Amygdala (tissue), 56 donors: ENCODE measurements around the gene MTUS2.

ENCODE experiments used
- DNase-seq, 56 donors: peaks; one replicate each; lab custom pipeline; 2025; lab: John Stamatoyannopoulos, UW

The MTUS2 gene

GRCh38 chr13:29429286-29429900 lies 609.3 kb downstream of the MTUS2 start:
- DNase-seq, result no peak

DNA sequence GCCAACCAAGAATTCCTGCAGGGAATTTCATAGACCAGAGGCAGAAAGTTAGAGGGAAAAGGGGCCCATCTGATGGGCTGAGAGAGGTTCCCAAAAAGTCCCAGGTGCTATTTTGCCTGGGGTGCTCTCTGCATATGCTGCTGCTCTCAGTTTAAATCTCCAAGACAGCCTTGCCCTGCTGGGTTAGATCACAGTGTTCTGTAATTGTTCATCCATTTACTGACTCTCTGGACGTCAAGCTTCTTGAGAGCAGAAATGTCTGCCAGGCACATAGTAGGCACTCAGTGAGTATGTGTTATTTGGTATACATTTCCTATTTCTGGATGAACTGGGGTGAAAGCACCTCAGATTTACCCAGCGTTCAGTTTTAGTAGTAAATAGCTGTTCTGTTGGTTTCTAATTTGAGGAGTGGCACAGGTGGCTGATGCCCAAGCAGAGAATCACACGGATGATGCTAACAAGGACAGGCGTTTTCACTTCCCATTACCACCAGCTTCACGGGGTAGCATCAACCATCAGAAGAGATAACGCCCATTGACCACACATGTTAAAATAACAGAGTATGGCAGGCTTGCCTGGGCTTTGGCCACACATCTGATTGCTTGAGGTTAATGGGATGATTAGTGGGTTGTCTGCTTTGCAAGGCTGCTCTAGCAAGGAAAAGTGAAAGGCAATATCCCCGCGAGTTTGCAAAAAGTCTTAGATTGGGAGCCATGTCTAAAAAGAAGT lies 614.2 kb downstream of the MTUS2 start:
- no peak for DNase-seq

DNA sequence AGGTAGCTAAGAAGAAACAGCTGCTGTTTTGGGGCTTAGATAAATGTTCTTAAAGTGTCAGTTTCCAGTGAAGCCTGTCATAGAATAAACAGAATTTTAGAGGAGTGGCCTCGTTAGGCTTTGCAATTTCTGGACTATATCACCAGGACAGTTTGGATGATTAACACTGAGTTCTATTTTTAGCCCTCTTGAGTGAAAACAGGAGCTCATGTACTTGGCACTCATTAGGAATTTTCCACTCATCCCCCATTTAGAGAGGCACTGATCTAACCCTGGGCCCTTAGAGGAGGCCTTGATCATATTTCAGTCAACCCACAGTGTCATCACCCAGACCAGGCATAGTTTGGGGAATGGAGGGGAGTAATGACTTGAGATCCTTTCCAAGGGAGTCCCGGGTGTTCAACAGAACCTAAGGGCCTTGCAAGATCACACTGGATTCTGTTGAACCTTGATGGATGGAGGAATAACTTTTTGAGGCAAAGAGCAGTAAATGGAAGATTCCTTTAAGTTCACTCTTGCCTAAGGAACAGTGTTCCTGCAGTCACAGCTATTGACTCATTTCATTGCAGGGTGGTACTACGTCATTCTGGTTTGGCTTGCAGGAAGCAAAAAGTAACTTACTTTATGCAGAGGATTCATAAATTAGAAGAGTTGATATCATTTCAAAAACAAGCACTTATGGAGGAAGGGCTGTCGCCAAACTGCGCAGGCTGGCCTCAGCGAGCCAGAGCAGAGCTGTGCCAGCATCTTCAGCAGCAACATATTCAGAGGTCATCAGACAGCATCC lies 615.2 kb downstream of the MTUS2 start:
- DNase-seq, result no peak

- no peak for DNase-seq
These were observed 616.2 kb downstream of the MTUS2 start for GRCh38 chr13:29436291-29436690.

DNA sequence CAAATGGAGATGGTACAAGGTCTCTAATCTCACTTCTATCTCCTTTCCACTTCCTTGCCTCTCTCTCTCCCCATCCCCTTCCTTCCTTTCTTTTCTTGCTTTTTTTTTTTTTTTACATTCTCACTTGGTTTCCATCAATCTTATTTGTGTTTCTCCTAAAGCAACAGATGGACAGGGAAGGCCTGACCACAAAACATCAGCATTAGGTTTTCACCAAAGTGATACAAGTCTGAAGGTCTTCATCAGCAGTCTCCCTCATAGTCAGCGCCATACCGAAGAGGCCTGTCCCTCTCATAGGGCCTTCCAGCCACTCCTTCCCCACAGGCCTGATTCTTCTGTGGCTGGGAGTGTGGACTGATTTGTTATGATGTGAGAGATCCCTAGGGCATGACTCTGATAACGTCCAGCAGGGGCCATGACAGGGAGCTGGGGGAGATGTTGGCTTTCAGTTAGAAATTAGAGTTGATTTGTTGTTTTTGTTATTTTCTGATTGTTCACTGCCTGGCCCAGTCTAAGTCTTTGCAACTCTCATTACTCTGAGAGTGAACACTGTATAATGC lies 616.7 kb downstream of the MTUS2 start:
- no peak for DNase-seq

GRCh38 chr13:29438769-29439168 lies 618.6 kb downstream of the MTUS2 start:
- no peak for DNase-seq

GRCh38 chr13:29439601-29440388 lies 619.7 kb downstream of the MTUS2 start:
- no peak for DNase-seq

DNA sequence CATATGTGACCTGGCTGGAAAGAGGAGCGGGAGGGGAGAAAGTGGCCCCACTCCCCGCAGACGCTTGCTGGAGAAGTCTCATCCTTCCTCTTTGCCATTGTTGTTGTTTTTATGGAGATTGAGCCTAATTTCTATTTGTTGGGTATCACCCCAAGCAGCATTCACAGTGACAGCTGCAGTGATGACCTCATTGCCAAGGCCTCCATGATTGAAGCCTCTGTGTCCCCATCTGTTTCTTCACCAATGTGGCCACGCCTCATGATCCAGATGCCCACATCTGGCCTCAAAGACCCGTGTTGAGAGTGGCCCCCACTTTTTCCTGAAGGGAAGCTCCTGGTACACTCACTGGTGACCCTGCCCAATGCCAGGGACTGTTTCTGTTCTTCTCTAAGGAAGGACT lies 621.2 kb downstream of the MTUS2 start:
- no peak for DNase-seq

GRCh38 chr13:29446016-29446415 lies 625.9 kb downstream of the MTUS2 start:
- DNase-seq, result no peak

DNA sequence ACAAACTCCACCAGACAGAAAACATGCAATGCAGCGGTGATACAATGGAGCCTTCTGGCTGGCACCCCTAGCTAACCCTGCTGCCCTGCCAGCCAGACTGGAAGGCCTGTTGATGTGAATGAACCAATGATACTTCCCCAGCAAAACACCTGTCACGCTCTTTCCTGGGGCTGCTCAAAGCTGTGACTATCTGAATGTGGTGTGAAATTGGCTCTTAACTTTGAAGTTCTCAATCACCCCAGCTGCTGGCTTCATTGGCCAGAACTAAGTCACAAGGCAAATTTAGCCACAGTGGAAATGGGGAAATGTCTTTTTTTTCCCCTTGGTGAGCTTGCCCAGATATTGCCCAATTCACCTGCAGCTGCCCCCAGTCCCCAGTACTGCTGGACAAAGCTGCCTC lies 628.0 kb downstream of the MTUS2 start:
- no peak for DNase-seq

GRCh38 chr13:29449726-29450125 lies 629.6 kb downstream of the MTUS2 start:
- no peak for DNase-seq

DNA sequence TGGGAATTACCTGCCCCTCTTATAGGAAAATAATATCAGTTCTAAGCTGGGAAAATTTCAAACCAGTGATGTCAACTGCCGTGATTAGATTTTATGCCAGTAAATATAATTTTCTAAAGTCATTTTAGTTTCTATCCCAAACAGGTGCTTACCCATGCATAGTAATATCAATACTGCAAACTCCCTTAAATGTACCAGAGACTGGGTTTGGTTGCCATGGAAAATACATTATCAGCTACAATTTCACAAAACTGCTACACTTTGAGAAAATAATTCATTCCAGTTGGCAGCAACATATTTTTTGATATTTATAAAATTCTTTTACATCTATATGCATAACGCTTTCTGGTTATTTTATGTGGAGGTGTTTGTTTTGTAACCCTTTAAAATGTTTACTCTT lies 631.8 kb downstream of the MTUS2 start:
- DNase-seq, result no peak

DNA sequence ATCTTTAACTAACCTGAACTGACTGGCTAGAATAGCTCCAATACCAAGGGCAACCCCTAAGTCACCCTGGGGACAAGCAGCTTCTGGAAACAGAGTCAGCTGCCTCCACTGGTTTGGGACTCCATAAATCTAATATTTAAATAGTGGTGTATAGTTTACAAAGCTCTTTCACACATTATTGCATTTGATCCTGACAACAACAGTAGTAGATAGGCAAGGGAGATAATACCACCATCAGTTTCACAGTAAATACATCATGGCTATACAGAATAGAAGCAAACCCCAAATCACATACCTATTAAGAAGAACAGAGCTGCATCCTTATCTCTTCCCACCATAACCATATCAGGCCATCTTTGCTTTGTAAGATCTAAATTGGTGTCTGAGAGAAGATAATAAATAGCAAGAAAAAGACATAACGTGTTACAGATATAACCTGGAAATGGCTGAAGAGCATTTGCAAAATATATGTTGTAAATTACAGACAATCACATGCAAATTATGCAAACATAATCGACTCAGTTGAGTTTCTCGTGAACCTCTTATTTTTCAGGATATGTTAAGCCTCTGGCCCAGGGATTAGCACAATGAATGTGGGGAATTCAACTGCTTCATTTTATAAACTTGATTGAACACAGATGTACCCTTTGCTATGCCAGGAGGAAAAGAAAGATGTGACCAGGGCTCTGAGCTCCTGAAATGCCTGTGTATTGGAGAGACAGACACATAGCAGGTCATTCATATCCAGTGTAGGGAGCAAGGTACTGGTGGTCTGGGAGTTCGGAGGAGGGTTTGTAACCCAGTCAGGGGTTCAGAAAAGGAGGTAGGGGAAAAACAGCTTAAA lies 632.9 kb downstream of the MTUS2 start:
- DNase-seq, result no peak

DNA sequence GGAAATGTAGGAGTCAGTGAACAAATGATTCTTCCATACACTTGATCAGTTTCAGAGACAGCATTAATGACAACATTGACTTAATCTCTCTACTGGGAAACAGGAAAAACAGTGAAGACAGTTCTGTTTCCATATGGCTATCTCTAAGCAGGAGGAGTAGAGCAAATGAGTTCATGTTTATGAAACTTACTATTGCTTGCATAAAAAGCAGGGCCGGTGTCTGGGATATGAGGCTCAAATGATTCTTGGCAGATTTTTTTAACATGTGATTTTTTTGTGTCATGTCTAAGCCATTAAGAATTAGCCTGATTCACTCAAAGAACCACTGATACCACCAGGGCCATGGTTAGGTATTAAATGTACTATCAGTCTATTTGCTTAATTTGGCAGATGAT lies 633.5 kb downstream of the MTUS2 start:
- DNase-seq, result no peak

- no peak for DNase-seq
These were observed 634.9 kb downstream of the MTUS2 start for GRCh38 chr13:29454931-29455481.

GRCh38 chr13:29456419-29456818 lies 636.3 kb downstream of the MTUS2 start:
- no peak for DNase-seq

DNA sequence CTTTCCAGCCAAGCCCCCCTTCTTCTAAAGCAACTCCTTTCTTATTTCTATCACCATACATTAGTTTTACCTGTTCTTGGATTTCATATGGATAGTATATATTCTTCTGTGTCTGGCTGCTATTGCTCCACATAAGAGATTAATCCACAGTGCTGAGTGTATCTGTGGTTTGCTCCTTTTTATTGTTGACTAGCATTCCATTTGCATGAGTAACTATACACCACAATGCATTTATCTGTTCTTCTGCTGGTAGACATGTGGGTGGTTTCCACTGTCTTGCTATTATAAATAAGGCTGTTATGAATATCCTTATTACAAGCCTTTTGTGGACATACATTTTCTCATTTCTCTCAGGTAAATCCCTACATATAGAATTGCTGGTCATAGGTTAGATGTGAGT lies 637.2 kb downstream of the MTUS2 start:
- DNase-seq, result no peak

- DNase-seq, result no peak
These were observed 638.3 kb downstream of the MTUS2 start for GRCh38 chr13:29458419-29458818.

GRCh38 chr13:29459813-29460355 lies 639.7 kb downstream of the MTUS2 start:
- no peak for DNase-seq
